CD14-positive monocyte (primary cell): Measurements from ENCODE around the gene MTMR8. TPM values are rescaled to one million over a fixed set of nuclear protein-coding genes. Genes with fewer than 3 reads are reported as not detected.
"Not testable (repeated sequence)": the region's sequence is repeated elsewhere in the genome, so short reads cannot be mapped to it uniquely, and the experiment has no call there.

ENCODE experiments used
- DNase-seq, 3 donors: peaks; one replicate each; pipeline ENCODE4 v3.0.0-alpha.2; 2011 to 2022
- H2AFZ ChIP-seq: 2 replicates; pipeline ENCODE4 v1.6.0; 2012; ENCODE audit warnings: mild to moderate bottlenecking, low read depth, low read length, inconsistent platforms; ENCODE audit not compliant: insufficient read depth, poor library complexity, severe bottlenecking
- H3K27ac ChIP-seq, 2 donors: 1 replicate in 1 of 2; 2 replicates in 1 of 2; pipeline ENCODE4 v1.5.1; 2012 to 2013; ENCODE audit warnings: low read length in 2 of 2, control low read depth in 1 of 2, inconsistent platforms in 1 of 2, low read depth in 1 of 2, mild to moderate bottlenecking in 1 of 2
- H3K27me3 ChIP-seq, 2 donors: one replicate each; pipeline versions ENCODE4 v1.6.0 to v1.6.1; 2011 to 2013; ENCODE audit warnings: low read length in 2 of 2; ENCODE audit not compliant: control insufficient read depth in 2 of 2, insufficient read depth in 2 of 2
- H3K36me3 ChIP-seq, 2 donors: replicated peaks in 1 of 2; 1 replicate in 1 of 2; 2 replicates in 1 of 2; pipeline versions ENCODE4 v1.5.1 to v1.6.1; 2012 to 2013; ENCODE audit warnings: low read length in 2 of 2, control low read depth in 1 of 2, inconsistent platforms in 1 of 2, mild to moderate bottlenecking in 1 of 2; ENCODE audit not compliant: insufficient read depth in 2 of 2, control insufficient read depth in 1 of 2
- H3K4me1 ChIP-seq, 2 donors: 1 replicate in 1 of 2; 2 replicates in 1 of 2; pipeline versions ENCODE4 v1.5.1 to v1.6.1; 2012 to 2013; ENCODE audit warnings: low read length in 2 of 2, control low read depth in 1 of 2, inconsistent platforms in 1 of 2, mild to moderate bottlenecking in 1 of 2, moderate library complexity in 1 of 2; ENCODE audit not compliant: insufficient read depth in 2 of 2, control insufficient read depth in 1 of 2
- H3K4me2 ChIP-seq: replicated peaks from 2 replicates; pipeline ENCODE3; 2012; ENCODE audit warnings: low read length, moderate library complexity, mild to moderate bottlenecking; ENCODE audit not compliant: poor library complexity, severe bottlenecking; ENCODE audit errors: extremely low read depth
- H3K4me3 ChIP-seq, 3 experiments: fragments of 200-600 bp in 1 of 3; sonication (generic) in 1 of 3; replicated peaks in 1 of 3; 1 replicate in 2 of 3; 2 replicates in 1 of 3; pipeline ENCODE4 v1.5.1; 2011 to 2013; ENCODE audit warnings: low read length in 3 of 3, mild to moderate bottlenecking in 3 of 3, control low read depth in 2 of 3, low read depth in 2 of 3, inconsistent platforms in 1 of 3, moderate library complexity in 1 of 3
- H3K79me2 ChIP-seq: 2 replicates; pipeline ENCODE4 v1.6.0; 2012; ENCODE audit warnings: mild to moderate bottlenecking, control low read depth, inconsistent platforms, low read length, moderate library complexity; ENCODE audit not compliant: insufficient read depth
- H3K9ac ChIP-seq: 2 replicates; pipeline ENCODE4 v1.6.0; 2017; ENCODE audit warnings: low read length, mild to moderate bottlenecking; ENCODE audit not compliant: insufficient read depth, poor library complexity, severe bottlenecking
- H3K9me3 ChIP-seq, 2 donors: replicated peaks in 1 of 2; 1 replicate in 1 of 2; 2 replicates in 1 of 2; pipeline versions ENCODE4 v1.5.1 to v1.6.1; 2012 to 2013; ENCODE audit warnings: low read length in 2 of 2, control low read depth in 1 of 2; ENCODE audit not compliant: control insufficient read depth in 1 of 2, insufficient read depth in 1 of 2
- H4K20me1 ChIP-seq: 2 replicates; pipeline ENCODE4 v1.6.0; 2012; ENCODE audit warnings: mild to moderate bottlenecking, low read length, control low read depth, moderate library complexity; ENCODE audit not compliant: insufficient read depth
- H3K27ac Mint-ChIP-seq, 7 donors: one replicate each; pipeline ENCODE4 v1.8.0; 2020; ENCODE audit warnings: mild to moderate bottlenecking in 7 of 7, mixed read lengths in 7 of 7, moderate library complexity in 6 of 7, inconsistent platforms in 2 of 7
- H3K27me3 Mint-ChIP-seq, 3 donors: one replicate each; pipeline ENCODE4 v1.8.0; 2021 to 2022; ENCODE audit warnings: low read depth in 3 of 3, mild to moderate bottlenecking in 3 of 3, mixed read lengths in 3 of 3, moderate library complexity in 3 of 3, inconsistent platforms in 1 of 3
- H3K36me3 Mint-ChIP-seq, 2 donors: one replicate each; pipeline ENCODE4 v1.8.0; 2020; ENCODE audit warnings: mixed read lengths in 2 of 2, inconsistent platforms in 1 of 2, mild to moderate bottlenecking in 1 of 2
- H3K4me1 Mint-ChIP-seq: one replicate; pipeline ENCODE4 v1.8.0; 2020; ENCODE audit warnings: mild to moderate bottlenecking, mixed read lengths
- H3K4me3 Mint-ChIP-seq, 2 donors: one replicate each; pipeline ENCODE4 v1.8.0; 2020; ENCODE audit warnings: mild to moderate bottlenecking in 2 of 2, mixed read lengths in 2 of 2, moderate library complexity in 1 of 2
- H3K9me3 Mint-ChIP-seq, 7 donors: one replicate each; pipeline ENCODE4 v1.8.0; 2020 to 2022; ENCODE audit warnings: mixed read lengths in 7 of 7, mild to moderate bottlenecking in 6 of 7, moderate library complexity in 6 of 7, inconsistent platforms in 2 of 7
- WGBS: methylation state at CpG from one replicate; pipeline ENCODE4 v1.1.5; 2013; ENCODE audit warnings: missing lambda C conversion rate; ENCODE audit not compliant: insufficient coverage; 5-methylcytosine and 5-hydroxymethylcytosine counted together
- intact Hi-C, 2 donors: fragments of 100-400 bp; cut with micrococcal nuclease; formaldehyde crosslinking; loops; one replicate each; pipeline versions ENCODE4 v1.15.0 to v1.15.1; 2023
- polyA plus RNA-seq, 3 donors: library from polyadenylated mRNA; depleted of rRNA in 1 of 3; unstranded in 2 of 3; stranded (reverse) in 1 of 3; fragments of 300-500 nt in 2 of 3; fragments of >200 nt in 1 of 3; fragmentation: Illumina TruSeq in 2 of 3; gene quantifications; 1 replicate in 2 of 3; 2 replicates in 1 of 3; pipeline ENCODE4 v1.2.3, GENCODE V29; 2012 to 2021
- TF ChIP-seq, protein P1 (sequence below): fragments of 200-600 bp; IDR thresholded peaks from one replicate; pipeline ENCODE4 v1.8.0; 2022; ENCODE audit warnings: antibody characterized with exemption, mild to moderate bottlenecking

MTMR8 gene
- polyA plus RNA-seq, 3 donors = 0.19 to 1.1 (median 0.51) TPM

GRCh38 chrX:64394059-64394873, 986 bp downstream of the MTMR8 start:
- Histone ChIP-seq H2AFZ (peak overlapping the region; percentile 72), H3K9me3 (no peaks in the 10 kb centered on the region), H3K4me1 (no peaks in the 10 kb centered on the region), H3K4me3 (peak overlapping the region; percentile 42 to 74 (median 62)), H3K36me3 (no peaks in the 10 kb centered on the region), H3K27ac (no peak overlapping the region), H3K79me2 (no peaks in the 10 kb centered on the region), H4K20me1 (no peaks in the 10 kb centered on the region), H3K9ac (peak overlapping the region; percentile 58), H3K4me2 (peak overlapping the region; percentile 68), H3K27me3 (no peaks in the 10 kb centered on the region)
- peak overlapping the region in 1 of 7 donors; percentile 70 for H3K27ac Mint-ChIP-seq
- no peak for DNase-seq
- no CpG with 5 or more reads among the region's 12 CpGs for WGBS
- peaks cover 0 to 2% (median 0%) of the 10 kb centered on the region in 3 donors for H3K27me3 Mint-ChIP-seq
- peaks cover 0 to 11% (median 5%) of the 10 kb centered on the region in 7 donors for H3K9me3 Mint-ChIP-seq
- TF ChIP-seq, protein P1, sequence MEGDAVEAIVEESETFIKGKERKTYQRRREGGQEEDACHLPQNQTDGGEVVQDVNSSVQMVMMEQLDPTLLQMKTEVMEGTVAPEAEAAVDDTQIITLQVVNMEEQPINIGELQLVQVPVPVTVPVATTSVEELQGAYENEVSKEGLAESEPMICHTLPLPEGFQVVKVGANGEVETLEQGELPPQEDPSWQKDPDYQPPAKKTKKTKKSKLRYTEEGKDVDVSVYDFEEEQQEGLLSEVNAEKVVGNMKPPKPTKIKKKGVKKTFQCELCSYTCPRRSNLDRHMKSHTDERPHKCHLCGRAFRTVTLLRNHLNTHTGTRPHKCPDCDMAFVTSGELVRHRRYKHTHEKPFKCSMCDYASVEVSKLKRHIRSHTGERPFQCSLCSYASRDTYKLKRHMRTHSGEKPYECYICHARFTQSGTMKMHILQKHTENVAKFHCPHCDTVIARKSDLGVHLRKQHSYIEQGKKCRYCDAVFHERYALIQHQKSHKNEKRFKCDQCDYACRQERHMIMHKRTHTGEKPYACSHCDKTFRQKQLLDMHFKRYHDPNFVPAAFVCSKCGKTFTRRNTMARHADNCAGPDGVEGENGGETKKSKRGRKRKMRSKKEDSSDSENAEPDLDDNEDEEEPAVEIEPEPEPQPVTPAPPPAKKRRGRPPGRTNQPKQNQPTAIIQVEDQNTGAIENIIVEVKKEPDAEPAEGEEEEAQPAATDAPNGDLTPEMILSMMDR = no peak
- H3K4me3 Mint-ChIP-seq = peak overlapping the region; percentile 92 to 96
- intact Hi-C loops = no loop called here
- H3K4me1 Mint-ChIP-seq = peaks cover 23% of the 10 kb centered on the region
- H3K36me3 Mint-ChIP-seq = no peaks in the 10 kb centered on the region

DNA sequence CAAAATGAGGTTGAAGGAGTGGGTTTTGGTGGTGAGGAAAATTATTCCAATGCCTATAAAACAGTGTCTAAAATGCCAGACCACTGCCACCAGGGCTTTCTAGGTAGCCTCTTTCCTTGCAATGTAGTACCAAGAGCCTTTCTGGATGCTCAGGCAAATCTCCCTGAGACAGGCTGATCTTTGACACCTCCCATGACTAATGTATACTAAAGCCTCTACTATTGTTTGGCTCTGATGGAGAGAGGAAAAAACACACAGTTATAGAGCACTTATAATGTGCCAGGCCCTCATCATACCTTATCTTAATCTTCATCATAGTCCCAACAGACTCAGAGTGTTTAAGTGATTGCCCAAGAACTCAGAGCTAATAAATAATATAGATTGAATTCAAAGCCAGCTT, 5.8 kb downstream of the MTMR8 start:
- Histone ChIP-seq H3K4me1 (no peaks in the 10 kb centered on the region), H2AFZ (no peak overlapping the region), H3K27me3 (no peaks in the 10 kb centered on the region), H3K79me2 (no peaks in the 10 kb centered on the region), H4K20me1 (no peaks in the 10 kb centered on the region), H3K9ac (no peak overlapping the region), H3K9me3 (peaks cover 1 to 7% of the 10 kb centered on the region in 2 donors), H3K36me3 (no peaks in the 10 kb centered on the region), H3K4me2 (no peak overlapping the region), H3K4me3 (no peak overlapping the region), H3K27ac (no peak overlapping the region)
- intact Hi-C loops = no loop called here
- H3K9me3 Mint-ChIP-seq = peaks cover 2 to 10% (median 6%) of the 10 kb centered on the region in 7 donors
- no peak for DNase-seq
- H3K27me3 Mint-ChIP-seq = peaks cover 0 to 2% (median 0%) of the 10 kb centered on the region in 3 donors
- TF ChIP-seq, protein P1 = no peak
- H3K4me1 Mint-ChIP-seq = peaks cover 12% of the 10 kb centered on the region
- no peak overlapping the region for H3K27ac Mint-ChIP-seq
- H3K36me3 Mint-ChIP-seq = no peaks in the 10 kb centered on the region
- no peak overlapping the region for H3K4me3 Mint-ChIP-seq

- H2AFZ ChIP-seq, H3K9ac ChIP-seq, H3K36me3 Mint-ChIP-seq, H3K27me3 Mint-ChIP-seq, H3K4me3 Mint-ChIP-seq, H3K4me1 Mint-ChIP-seq, H3K27ac ChIP-seq, intact Hi-C loops, H4K20me1 ChIP-seq, H3K27me3 ChIP-seq, H3K27ac Mint-ChIP-seq, H3K4me3 ChIP-seq, H3K79me2 ChIP-seq, H3K4me2 ChIP-seq, H3K36me3 ChIP-seq, DNase-seq, H3K4me1 ChIP-seq: not testable (repeated sequence)
- H3K9me3 Mint-ChIP-seq = peaks cover 15 to 47% (median 37%) of the 10 kb centered on the region in 7 donors
- WGBS = no CpG with 5 or more reads among the region's 4 CpGs
- H3K9me3 ChIP-seq = peaks cover 34 to 46% of the 10 kb centered on the region in 2 donors
Observed at GRCh38 chrX:64380789-64381188, 14.5 kb downstream of the MTMR8 start.
